ENCODE measurements around the gene DEPDC7.
"Not testable (repeated sequence)": the region's sequence is repeated elsewhere in the genome, so short reads cannot be mapped to it uniquely, and the experiment has no call there.

The DEPDC7 gene

DNA sequence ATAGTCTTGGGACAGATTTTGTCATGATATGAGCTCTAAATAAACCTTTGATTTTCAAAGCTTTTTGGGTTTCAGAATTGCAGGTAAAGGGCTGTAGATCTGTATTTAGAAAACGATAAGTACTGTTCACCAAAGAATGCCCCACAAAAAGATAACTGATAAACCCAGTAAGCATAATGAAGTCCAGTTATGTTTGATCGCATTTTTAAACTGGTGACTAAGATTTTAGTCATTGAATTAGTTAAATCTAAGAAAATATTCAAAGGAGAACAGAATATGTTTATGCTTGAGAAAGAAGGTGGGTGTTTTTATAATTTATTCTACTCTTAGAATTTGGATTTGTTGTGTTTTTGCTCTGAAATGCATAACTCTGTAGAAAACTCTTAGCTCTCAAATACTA, 11.6 kb downstream of the DEPDC7 start:
- no peak for FAIRE-seq

DNA sequence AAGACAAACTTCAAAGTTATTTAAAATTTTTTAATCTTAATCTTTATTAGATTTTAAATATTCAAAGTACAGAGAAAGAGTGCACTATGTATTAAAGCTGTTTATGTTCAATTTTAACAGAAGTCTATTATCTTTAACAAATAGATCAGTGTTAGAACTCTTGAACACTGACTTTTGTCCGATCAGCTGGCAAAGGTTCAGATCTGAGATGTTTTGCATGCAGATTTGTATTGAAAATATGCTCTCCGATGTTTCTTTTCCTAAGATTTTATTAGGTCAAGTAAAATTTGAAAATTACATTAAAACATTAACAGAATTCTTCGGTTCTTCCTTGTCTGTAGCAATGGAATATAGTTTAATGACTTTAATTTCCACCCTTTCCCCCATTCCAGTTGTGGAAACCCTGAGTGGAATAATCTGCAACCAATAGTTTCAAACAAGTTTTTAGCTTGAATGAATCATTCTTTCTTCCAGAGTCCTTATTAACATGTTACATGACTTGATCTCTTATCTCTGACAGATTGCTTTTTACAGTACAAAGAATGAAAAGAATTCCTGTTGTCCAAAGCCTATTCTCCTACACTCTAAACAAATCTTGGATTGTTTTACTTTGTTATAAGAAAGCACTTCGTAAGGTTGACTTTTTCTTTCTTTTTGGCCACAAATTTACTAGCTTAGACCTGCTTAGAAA, 12.3 kb downstream of the DEPDC7 start:
- FAIRE-seq, result peak; percentile 15

DNA sequence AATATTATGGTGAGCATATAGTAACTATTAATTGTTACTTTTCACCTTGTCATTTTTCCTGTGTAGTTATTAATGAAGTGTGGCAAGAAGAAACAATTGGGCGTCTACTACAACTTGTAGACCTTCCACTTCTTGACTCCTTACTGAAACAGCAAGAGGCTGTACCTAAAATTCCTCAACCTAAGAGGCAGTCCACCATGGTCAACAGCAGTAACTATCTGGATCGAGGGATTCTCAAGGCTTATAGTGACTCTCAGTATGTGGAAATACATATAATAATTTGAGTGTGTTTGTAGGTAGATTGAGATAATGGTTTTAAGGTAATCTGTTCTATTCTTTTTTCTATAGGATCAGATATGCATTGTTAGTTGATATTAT, 12.8 kb downstream of the DEPDC7 start:
- FAIRE-seq, result peak; percentile 25

DNA sequence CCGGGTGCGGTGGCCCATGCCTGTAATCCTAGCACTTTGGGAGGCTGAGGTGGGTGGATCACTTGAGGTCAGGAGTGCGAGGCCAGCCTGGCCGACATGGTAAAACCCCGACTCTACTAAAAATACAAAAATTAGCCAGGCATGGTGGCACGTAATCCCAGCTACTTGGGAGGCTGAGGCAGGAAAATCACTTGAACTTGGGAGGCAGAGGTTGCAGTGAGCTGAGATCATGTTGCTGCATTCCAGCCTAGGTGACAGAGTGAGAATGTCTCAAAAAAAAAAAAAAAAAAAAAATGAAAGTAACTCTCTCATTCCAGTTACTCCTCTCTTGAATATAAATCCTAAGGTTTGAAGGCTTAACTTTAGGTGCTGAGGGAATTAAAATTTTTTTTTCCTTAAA, 13.5 kb downstream of the DEPDC7 start:
- FAIRE-seq, result peak; percentile 21

DNA sequence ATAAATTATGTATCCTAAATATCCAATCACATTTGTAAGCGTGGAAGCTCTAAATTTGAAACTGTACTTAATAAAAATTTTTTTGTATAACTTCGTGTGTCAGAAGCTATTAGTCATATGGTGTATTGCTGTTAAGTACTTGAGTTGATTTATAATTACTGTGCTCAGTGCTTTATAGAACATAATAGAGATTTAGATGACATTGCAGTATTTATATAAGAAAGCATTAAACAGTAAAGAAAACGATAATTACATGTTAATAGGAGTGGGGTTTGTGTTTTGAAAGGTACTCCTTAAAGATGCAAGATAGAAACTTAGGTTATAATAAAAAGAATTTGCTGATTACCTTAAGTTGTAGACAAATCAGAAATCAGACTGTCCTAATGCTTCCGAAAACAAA, 17.8 kb downstream of the DEPDC7 start:
- FAIRE-seq, result peak; percentile 37

DNA sequence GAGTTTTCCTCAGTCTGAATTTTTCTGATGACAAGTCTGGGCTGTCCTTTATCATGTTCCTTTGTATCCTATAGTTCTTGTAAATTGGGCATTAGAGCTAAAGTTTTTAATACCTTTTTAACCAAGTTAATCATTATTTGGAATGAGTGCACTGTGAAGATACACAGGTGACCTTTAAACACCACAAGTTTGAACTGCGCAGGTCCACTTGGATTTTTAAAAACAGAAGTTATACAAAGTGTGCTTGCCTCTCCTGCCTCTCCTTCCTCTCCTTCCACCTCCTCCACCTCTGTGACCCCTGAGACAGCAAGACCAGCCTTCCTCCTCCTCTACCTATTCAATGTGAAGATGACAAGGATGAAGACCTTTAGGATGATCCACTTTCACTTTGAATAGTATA, 19.3 kb downstream of the DEPDC7 start:
- FAIRE-seq, result no peak

DNA sequence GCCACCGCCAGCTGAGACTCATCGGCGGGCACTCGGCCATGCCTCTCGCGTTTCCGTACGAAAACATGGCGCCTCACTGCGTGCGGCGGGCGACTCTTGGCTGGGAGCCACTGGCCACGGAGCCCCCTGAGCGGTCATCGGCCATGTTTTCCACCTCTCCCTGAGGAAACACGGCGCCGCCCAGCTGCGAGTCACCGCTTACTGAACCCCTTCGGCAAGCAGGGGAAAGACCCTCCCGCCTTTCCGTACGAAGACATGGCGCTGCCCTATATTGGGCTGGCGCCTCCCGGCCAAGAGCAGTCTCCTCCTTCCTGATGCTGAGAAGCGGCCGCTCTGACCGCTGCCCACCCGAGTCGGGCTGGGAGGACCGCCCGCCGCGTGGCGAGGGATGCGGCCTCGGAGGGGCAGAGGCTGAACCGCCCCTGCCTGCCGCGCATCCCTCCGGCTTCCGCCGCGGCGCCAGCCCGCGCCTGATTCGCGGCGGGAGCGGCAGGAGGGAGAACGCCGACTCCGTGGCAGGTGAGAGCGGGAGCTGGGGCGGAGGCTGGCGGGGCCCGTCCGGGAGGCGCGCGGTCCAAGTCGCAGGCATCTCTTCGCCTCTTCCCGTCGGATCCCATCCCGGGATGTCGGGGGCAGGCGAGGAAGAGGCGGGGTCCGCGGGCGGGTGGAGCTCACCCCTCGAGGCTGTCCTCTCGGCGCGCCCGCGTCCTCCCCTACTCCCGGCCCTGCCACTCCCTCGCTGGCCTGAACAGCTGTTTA, 23.8 kb downstream of the DEPDC7 start, which contains the start of gene TCP11L1:
Gene TCP11L1, plus strand, starts transcription at position 299 of the 759 bp plus-strand sequence. CDS start 4,202 bp downstream, outside the sequence.
- no peak for FAIRE-seq

DNA sequence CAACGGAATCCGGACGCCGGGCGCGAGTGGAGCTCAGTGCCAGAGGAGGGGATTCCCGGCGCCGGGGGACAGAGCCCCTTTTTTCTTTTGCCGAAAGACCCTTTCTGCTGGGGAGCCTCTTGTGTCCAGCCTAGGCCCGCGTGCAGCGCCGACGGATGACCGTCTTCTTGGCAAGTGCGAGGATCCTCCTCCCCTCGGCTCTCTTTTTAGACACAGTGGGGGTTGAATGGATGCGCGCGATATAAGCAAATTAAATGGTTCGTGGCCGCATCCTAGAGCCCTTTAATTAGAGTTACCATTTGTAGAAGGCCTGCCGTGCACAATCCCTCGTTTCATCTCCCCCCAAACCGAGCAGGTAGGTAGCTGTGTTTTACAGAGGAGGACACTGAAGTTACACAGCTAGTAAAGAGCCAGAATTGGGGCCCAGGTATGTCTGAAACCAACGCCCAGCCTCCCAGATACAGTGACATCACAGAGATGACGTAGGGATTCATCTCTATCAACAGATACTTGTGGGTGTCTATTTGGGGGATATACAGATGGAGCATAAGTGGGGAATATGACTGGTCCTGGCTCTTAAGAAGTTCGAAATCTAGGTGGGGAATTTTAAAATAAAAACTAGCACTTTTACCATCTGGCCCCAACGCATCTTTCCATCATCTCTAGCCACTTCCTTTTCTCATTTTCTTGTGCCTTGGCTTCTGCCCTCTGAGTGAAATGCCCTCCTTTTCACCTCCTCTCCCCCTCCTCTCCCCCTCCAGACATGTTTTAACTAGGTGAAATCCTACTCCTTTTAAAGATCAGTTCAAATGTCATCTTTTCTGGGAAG, 24.6 kb downstream of the DEPDC7 start:
- FAIRE-seq, result no peak

DNA sequence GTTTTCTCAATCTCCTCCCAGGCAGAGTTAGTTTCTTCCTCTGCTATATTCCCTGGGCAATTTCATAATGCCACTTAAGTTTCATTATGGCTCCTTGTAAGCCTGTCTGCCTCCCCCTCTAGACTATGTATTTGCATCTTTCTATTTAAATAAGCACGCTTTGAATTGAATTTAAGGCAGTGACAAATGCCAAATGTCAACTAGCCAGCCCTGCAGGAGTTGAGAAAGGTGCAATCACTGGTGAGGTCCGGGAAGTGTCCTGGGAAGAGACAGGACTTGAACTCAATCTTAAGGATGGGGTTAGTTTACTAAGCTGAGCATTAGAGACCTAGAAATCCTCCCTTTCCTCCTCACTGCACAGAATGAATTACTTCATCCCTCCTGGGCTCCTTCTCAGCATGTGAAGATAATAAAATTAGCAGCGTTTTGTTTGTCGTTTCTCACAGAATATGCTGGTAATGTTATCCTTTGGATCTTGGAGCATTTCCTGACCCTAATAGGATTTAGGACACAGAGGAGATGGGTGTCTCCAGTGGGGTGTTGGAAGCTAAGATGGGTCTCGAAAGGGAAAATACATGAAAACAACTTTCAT, 25.3 kb downstream of the DEPDC7 start:
- FAIRE-seq, result no peak

DNA sequence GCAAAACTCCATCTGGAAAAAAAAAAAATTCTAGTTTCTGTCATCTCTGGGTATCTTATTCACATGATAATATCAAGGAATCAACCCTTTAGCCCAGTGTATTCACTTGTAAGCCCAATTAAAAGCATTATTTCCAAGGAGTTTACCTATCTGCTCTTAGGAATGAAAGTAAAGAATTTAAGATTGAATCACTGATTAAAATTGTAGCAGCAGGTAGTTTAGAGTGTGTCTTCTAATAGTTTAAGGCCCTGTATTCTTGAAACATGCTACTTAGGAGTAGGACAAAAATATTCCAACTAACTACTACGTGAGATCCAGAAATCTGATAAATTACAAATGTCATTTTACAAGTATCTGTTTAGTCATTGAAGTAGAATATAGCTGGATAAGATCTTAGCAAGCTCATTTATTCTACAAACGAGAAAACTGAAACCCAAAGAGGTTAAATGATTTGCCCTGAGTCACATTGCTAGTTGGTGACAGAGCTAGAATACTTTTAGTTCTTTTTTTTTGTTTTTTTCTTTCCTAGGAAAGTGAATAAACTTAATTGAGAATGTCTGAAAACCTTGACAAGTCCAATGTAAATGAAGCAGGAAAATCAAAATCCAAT, 27.6 kb downstream of the DEPDC7 start:
- no peak for FAIRE-seq

DNA sequence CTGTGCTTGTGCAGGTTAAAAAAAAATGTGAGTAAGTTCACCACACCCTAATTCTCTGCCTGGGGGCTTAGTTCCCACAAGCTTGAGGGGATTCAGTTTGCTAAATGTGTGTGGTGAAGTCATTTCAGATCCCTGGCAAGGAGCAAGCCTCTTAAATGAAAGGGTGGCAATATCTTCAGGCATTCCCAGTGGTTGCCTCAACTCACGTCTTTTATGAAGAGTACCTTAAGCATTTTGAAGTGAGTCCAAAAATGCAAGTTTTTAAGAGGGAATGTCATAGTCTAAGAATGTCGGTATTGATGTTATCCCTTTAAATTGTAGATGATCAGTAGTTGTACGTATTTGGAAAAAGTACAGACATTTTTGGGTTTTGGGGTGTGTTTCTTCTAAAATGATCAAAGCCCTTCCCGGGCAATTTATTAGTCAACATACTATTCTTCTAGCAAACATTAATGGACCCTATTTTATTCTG, 28.6 kb downstream of the DEPDC7 start:
- no peak for FAIRE-seq

DNA sequence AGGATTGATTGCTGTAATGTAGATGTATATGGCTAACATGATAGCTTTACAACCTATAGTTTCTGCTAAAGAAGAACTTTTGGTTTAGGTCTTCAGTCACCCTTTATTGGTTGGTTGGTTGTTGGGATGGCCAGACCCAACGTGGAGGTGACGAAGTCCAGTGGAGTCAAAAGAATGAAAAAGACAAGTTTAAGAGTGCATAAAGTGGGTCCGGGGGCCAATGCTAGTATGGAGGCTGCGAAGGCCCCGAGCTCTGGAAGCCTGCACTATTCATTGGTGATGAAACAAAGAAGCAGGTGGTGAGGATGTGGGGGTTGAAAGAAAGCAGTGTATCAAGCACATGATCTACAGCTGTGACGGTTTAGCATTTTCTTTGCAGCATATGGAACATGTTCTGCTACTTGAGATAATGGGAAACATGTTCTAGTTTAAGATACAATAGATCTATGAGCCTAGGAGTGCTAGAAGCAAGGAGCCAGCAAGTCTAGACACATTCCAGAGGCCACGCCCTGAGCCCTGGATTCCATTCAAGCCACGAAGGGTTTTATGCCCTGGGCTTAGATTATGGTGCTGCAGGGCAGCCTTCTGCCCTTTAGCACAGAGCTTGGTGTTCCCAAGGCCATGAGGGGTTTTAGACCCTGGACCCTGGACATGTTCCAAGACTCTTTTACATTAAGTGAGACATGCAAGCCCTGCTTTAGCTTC, 30.0 kb downstream of the DEPDC7 start:
- FAIRE-seq, result no peak

DNA sequence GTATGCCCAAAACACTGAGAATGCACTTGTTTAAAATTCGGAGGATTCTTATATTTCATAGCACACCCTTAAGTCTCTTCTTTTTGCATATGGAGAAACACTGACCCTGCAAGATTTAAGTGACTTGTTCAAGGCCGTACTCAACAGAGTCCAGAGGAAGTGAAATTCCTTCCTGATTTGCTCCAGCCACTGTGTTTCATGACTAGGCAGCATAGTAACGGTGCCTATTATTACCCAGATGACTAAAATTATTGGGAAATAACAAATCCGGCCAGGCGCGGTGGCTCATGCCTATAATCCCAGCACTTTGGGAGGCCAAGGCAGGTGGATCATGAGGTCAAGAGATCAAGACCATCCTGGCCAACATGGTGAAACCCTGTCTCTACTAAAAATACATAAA, 33.0 kb downstream of the DEPDC7 start:
- not testable (repeated sequence) for FAIRE-seq

DNA sequence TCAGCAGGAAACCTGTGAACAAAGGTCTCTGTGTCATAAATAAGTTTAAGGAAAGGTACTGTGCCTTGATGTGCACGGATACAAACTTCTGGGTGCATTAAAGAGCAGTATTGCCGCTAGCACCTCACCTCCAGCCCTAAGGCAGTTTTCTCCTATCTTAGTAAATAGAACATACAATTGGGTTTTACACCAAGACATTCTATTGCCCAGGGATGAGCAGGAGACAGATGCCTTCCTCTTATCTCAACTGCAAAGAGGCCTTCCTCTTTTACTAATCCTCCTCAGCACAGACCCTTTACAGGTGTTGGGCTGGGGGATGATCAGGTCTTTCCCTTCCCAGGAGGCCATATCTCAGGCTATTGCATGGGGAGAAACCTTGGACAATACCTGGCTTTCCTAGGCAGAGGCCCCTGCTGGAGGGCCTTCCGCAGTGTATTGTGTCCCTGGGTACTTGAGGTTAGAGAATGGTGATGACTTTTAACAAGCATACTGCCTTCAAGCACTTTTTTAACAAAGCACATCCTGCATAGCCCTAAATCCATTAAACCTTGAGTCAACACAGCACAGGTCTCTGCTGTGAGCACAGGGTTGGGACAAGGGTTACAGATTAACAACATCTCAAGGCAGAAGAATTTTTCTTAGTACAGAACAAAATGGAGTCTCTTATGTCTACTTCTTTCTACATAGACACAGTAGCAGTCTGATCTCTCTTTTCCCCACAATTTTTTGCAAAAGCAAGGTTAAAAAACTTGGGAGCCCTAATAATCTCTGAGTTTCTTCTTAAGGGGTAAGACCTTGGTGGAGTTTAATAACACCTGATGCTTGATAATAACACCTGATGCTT, 34.1 kb downstream of the DEPDC7 start:
- not testable (repeated sequence) for FAIRE-seq

DNA sequence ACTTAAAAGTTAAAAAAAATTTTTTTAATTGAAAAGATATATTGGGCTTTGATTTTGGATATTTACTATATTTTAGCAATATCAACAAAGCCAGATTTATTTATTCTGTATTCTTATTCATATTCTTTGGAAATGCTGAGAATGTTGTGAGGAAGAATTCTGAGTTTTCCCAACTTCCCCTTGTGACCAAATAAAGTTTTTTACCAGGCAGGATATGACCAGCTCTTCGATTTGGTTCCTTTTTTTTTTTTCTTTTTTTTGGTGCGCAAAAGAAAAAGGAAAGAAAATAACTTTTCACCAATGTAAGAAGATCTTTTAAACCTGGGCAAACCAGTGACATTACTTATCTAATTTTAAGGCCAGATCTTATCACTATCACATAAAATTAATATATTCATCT, 36.6 kb downstream of the DEPDC7 start:
- no peak for FAIRE-seq

DNA sequence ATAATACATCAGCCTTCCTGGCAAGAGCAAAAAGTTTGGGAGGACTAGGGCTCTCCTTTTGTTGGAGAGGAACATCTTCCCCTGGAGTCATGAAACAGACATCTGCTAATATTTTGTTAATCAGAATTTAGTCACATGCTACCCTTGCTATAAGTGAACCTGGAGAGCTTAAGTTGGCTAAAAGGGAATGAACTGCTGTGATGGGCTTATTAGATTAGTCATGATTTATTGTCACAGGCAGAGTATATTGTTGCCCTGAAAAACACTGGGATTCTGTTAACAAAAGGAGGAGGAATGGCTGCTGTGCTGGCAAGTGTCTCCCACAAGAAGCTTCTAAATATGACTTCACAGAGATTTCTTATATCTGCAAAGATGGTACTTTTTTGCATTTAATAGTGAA, 39.7 kb downstream of the DEPDC7 start:
- no peak for FAIRE-seq

DNA sequence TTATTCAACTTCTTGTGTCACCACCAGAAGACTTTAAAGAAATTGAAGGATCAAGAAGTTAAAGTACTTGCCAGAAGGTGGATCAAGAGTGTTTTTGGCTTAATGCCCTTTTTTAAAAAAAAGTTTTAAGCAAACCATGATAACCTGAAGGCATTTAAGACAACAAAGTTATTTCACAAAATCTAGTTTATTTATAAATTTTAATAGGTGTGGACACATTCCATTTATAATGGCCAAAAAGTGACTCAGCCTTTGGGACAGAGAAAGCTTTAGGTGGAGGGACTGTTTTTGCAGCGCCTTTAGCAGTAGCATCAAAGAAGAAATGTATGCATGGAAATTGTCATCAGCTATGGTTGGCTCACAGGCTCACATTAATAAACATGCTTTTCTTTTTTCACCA, 41.6 kb downstream of the DEPDC7 start:
- FAIRE-seq, result no peak

DNA sequence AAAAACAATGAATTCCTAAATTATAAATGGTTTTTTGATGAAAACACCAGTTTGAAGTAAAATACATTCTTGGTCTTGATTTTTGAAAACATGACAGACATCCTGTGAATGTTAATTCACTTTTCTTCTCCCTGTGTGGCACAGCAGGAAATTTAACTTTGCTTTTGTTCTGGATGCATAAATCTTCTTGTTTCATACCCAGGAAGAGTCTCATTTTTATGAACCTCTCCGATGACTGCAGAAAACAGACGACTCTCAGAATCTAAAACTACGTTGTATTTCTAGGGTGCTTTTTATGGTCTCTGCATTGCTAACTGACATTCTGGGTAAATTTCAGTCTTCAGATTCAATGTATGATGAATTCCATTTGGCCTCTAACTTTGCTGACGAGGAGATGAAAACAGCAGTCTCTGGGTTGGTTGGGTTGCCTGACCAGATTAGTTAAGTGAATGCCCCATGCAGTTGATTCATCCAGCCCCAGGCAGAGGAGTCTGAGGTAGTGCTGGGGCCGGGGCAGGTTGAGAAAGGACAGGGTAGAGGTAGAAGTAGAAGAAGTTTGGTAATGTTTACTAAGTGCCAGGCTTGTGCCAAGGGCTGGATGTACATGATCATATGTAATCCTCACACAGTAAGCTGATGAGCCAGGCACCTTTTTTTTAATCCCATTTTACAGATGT, 43.8 kb downstream of the DEPDC7 start:
- no peak for FAIRE-seq

DNA sequence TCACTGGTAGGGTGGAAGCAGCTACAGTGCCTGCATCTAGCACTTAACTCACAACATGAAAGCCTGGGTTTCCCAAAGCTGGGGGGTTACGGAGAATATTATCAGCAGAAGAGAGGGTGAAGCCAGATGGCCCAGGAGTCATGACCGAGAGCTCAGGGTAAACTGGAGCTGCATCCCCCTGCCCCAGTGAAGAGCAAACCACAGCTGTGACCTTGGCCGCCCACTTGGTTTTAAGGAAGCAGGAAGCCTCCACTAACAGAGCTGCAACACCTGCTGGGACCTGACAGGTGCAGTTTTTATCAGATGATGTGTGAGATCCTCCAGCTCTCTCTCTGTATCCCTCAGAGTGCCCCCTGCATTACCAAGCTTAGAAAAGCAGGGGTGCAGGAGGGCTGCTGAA, 44.6 kb downstream of the DEPDC7 start:
- FAIRE-seq, result no peak

DNA sequence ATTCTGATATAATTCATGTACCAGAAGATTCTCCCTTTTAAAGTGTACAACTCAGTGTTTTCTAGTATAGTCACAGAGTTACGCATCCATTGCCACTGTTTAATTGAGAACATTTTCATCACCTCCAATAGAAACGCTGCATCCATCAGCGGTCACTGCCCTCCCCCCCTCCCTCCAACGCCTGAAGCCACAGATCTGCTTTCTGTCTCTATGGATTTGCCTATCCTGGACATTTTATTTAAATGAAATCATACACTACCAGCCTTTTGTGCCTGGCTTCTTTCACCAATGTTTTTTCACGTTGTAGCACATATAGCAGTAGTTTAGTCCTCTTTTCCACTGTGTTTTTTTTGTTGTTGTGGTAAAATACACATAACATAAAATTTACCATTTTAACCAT, 46.5 kb downstream of the DEPDC7 start:
- FAIRE-seq, result no peak
